NT2/D1 (cell line): Measurements from ENCODE around the gene OTOS.

ENCODE experiments used
- DNase-seq: peaks from one replicate; pipeline ENCODE4 v3.0.0-alpha.2; 2011; ENCODE audit warnings: low read depth, low spot score
- H3K27me3 ChIP-seq: 2 replicates; pipeline ENCODE4 v1.6.0; 2011; ENCODE audit warnings: mild to moderate bottlenecking; ENCODE audit not compliant: insufficient read length, insufficient read depth
- H3K36me3 ChIP-seq: 2 replicates; pipeline ENCODE4 v1.6.1; 2011; ENCODE audit warnings: mild to moderate bottlenecking, low read length, mixed read lengths; ENCODE audit not compliant: insufficient read depth, insufficient read length
- H3K4me1 ChIP-seq: 2 replicates; pipeline ENCODE4 v1.5.1; 2011; ENCODE audit not compliant: insufficient read depth, insufficient read length
- H3K4me3 ChIP-seq: 2 replicates; pipeline ENCODE4 v1.5.1; 2011; ENCODE audit warnings: low read depth; ENCODE audit not compliant: insufficient read length
- H3K9ac ChIP-seq: 2 replicates; pipeline ENCODE4 v1.6.0; 2011; ENCODE audit warnings: low read depth; ENCODE audit not compliant: insufficient read length
- H3K9me3 ChIP-seq: 2 replicates; pipeline ENCODE4 v1.5.1; 2011; ENCODE audit warnings: mild to moderate bottlenecking, low read length; ENCODE audit not compliant: insufficient read depth
- SUZ12 ChIP-seq: IDR thresholded peaks from 2 replicates; pipeline ENCODE4 v1.6.1; 2011; ENCODE audit not compliant: insufficient read length, insufficient read depth; ENCODE audit errors: extremely low read depth
- YY1 ChIP-seq: IDR thresholded peaks from 2 replicates; pipeline ENCODE4 v1.6.1; 2011; ENCODE audit not compliant: insufficient read length, insufficient read depth
- ZNF274 ChIP-seq: IDR thresholded peaks from 2 replicates; pipeline ENCODE4 v1.6.1; 2011; ENCODE audit warnings: mild to moderate bottlenecking, low read depth, low read length

Gene OTOS

GRCh38 chr2:240166761-240167587 is 26.5 kb upstream of the OTOS start:
- no peaks in the 10 kb centered on the region for H3K4me1 ChIP-seq
- no peak overlapping the region for H3K4me3 ChIP-seq
- no peak for TF ChIP-seq YY1
- no peak for TF ChIP-seq ZNF274
- TF ChIP-seq SUZ12, result no peak
- no peaks in the 10 kb centered on the region for H3K27me3 ChIP-seq
- DNase-seq, result no peak
- no peak overlapping the region for H3K9ac ChIP-seq
- no peaks in the 10 kb centered on the region for H3K9me3 ChIP-seq
- no peaks in the 10 kb centered on the region for H3K36me3 ChIP-seq

DNA sequence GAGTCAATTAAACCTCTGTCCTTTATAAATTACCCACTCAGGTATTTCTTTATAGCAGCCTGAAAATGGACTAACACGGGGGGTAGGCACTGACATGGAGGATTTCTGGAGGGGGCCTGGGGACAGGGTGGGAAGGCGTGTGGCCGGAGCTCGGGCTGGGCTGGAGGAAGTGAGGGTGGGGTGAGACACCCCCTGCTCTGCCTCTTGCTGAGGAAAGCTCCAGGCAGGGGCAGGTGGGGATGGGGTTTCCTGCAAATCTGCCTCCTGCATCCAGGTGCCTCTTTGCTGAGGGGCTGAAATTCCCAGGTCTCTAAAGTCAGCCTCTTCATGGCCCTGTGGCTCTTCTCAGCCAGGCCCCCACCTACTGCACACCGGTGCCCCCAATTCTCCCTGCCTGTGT is 25.7 kb upstream of the OTOS start:
- DNase-seq, result no peak
- H3K9me3 ChIP-seq, result no peaks in the 10 kb centered on the region

DNA sequence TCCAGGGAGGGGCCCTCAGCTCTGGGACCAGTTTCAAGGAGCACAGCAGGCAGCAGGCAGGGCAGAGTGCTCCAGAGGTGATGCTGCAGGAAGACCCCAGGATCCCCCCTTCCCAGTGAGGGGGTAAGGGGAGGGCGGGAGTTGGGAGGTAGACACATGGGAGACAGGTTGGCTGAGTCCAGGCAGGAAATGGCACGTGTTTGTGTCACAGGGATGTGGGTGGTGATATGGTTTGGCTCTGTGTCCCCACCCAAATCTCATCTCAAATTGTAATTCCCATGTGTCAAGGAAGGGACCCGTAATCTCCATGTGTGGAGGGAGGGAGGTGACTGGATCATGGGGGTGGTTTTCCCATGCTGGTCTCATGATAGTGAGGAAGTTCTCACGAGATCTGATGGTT is 25.2 kb upstream of the OTOS start:
- no peaks in the 10 kb centered on the region for H3K27me3 ChIP-seq
- H3K9ac ChIP-seq, result no peak overlapping the region
- no peak overlapping the region for H3K4me3 ChIP-seq
- H3K9me3 ChIP-seq, result no peaks in the 10 kb centered on the region
- DNase-seq, result no peak
- no peaks in the 10 kb centered on the region for H3K4me1 ChIP-seq
- H3K36me3 ChIP-seq, result no peaks in the 10 kb centered on the region
- TF ChIP-seq YY1 (no peak), ZNF274 (no peak), SUZ12 (no peak)

More for the DNA sequence above, 25.7 kb upstream of the OTOS start:
- H3K9ac ChIP-seq, result no peak overlapping the region
- H3K4me1 ChIP-seq, result no peaks in the 10 kb centered on the region
- no peaks in the 10 kb centered on the region for H3K36me3 ChIP-seq
- H3K4me3 ChIP-seq, result no peak overlapping the region
- no peak for TF ChIP-seq SUZ12
- no peaks in the 10 kb centered on the region for H3K27me3 ChIP-seq

DNA sequence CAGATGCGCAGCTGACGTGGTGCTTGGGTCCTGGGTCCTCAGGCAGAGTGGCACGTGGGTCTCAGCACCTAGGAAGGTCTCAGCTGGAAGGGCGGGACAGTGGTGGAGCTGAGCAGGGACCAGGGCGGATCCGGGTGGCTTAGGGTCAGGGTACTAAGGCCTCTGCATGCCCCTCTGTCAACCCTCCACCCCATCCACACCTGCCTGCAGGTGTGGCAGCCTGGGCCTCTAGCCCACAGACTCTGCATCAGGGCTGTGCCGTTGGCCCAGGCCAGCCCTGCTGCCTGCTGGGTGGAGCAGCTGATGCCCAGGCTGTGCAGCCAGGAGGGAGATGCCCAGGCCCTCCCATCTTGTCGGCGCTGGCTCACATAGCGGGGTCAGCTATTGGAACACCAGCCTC is 24.6 kb upstream of the OTOS start:
- TF ChIP-seq ZNF274 (no peak), YY1 (no peak), SUZ12 (no peak)
- Histone ChIP-seq H3K9ac (no peak overlapping the region), H3K4me1 (no peaks in the 10 kb centered on the region), H3K27me3 (no peaks in the 10 kb centered on the region), H3K36me3 (no peaks in the 10 kb centered on the region), H3K4me3 (no peak overlapping the region), H3K9me3 (no peaks in the 10 kb centered on the region)
- no peak for DNase-seq

GRCh38 chr2:240164586-240164985 is 24.1 kb upstream of the OTOS start:
- TF ChIP-seq SUZ12 (no peak), ZNF274 (no peak)
- Histone ChIP-seq H3K9me3 (no peaks in the 10 kb centered on the region), H3K27me3 (no peaks in the 10 kb centered on the region)

GRCh38 chr2:240163844-240164574 is 23.6 kb upstream of the OTOS start:
- TF ChIP-seq YY1, result no peak
- no peak for TF ChIP-seq ZNF274
- no peak for TF ChIP-seq SUZ12
- no peaks in the 10 kb centered on the region for H3K27me3 ChIP-seq
- H3K36me3 ChIP-seq, result no peaks in the 10 kb centered on the region
- no peak for DNase-seq
- H3K9me3 ChIP-seq, result no peaks in the 10 kb centered on the region
- no peaks in the 10 kb centered on the region for H3K4me1 ChIP-seq
- no peak overlapping the region for H3K9ac ChIP-seq
- H3K4me3 ChIP-seq, result no peak overlapping the region

More at GRCh38 chr2:240164586-240164985, 24.1 kb upstream of the OTOS start:
- H3K4me3 ChIP-seq, result no peak overlapping the region
- no peak for DNase-seq
- H3K36me3 ChIP-seq, result no peaks in the 10 kb centered on the region
- H3K9ac ChIP-seq, result no peak overlapping the region
- no peaks in the 10 kb centered on the region for H3K4me1 ChIP-seq

- Histone ChIP-seq H3K27me3 (no peaks in the 10 kb centered on the region), H3K4me3 (no peak overlapping the region)
These were observed 22.7 kb upstream of the OTOS start for GRCh38 chr2:240162939-240163714.

More at GRCh38 chr2:240162939-240163714, 22.7 kb upstream of the OTOS start:
- Histone ChIP-seq H3K9me3 (no peaks in the 10 kb centered on the region), H3K9ac (no peak overlapping the region), H3K36me3 (no peaks in the 10 kb centered on the region), H3K4me1 (no peaks in the 10 kb centered on the region)
- TF ChIP-seq ZNF274 (no peak), YY1 (no peak), SUZ12 (no peak)
- DNase-seq, result no peak
